Right lobe of liver (tissue), 6 donors: Measurements from ENCODE around the gene AGAP3. TPM values are rescaled to one million over a fixed set of nuclear protein-coding genes. Genes with fewer than 3 reads are reported as not detected.
A peak's percentile ranks its signal among the peaks of the same experiment; 100 is the strongest.

Experiments
- ATAC-seq, 4 donors: fragments of 200-7000 bp; cut with Tn5 transposase; one replicate each; pipeline ENCODE4 v1.9.1; 2020; ENCODE audit warnings: mild to moderate bottlenecking in 4 of 4, moderate library complexity in 4 of 4
- DNase-seq, 3 donors: peaks; one replicate each; pipeline ENCODE4 v3.0.0-alpha.2; 2020
- H3K27ac ChIP-seq, 3 donors: fragments of 200-600 bp; one replicate each; pipeline ENCODE4 v1.8.0; 2022
- H3K27me3 ChIP-seq, 2 donors: fragments of 200-600 bp; one replicate each; pipeline ENCODE4 v1.8.0; 2022
- H3K36me3 ChIP-seq, 4 donors: fragments of 200-600 bp; sonication (generic) in 1 of 4; one replicate each; pipeline versions ENCODE4 v1.5.1 to v1.8.0; 2017 to 2022; ENCODE audit warnings: control low read depth in 1 of 4
- H3K4me1 ChIP-seq, 4 donors: fragments of 200-600 bp; sonication (generic) in 1 of 4; one replicate each; pipeline versions ENCODE4 v1.5.1 to v1.8.0; 2017 to 2022; ENCODE audit warnings: control low read depth in 1 of 4
- H3K4me3 ChIP-seq, 3 donors: fragments of 200-600 bp; one replicate each; pipeline ENCODE4 v1.8.0; 2022
- H3K9me3 ChIP-seq, 4 donors: fragments of 200-600 bp; sonication (generic) in 1 of 4; one replicate each; pipeline versions ENCODE4 v1.5.1 to v1.8.0; 2017 to 2022; ENCODE audit warnings: control low read depth in 1 of 4
- CTCF ChIP-seq, 4 donors: fragments of 200-600 bp in 3 of 4; fragments of 450-650 bp in 1 of 4; IDR thresholded peaks; one replicate each; pipeline versions ENCODE4 v1.5.1 to v1.8.0; 2016 to 2022; ENCODE audit warnings: antibody characterized with exemption in 4 of 4, mild to moderate bottlenecking in 2 of 4
- POLR2A ChIP-seq: fragments of 450-650 bp; IDR thresholded peaks from one replicate; pipeline ENCODE4 v1.6.1; 2017; ENCODE audit warnings: antibody characterized with exemption, mild to moderate bottlenecking
- WGBS: methylation state at CpG from one replicate; pipeline ENCODE4 v1.1.6; 2018; ENCODE audit warnings: low coverage, low lambda C conversion rate; ENCODE audit not compliant: insufficient coverage; ENCODE audit errors: missing lambda C conversion rate; 5-methylcytosine and 5-hydroxymethylcytosine counted together
- intact Hi-C, 2 donors: fragments of 100-400 bp; cut with DNase I; formaldehyde crosslinking; loops; one replicate each; pipeline versions ENCODE4 v1.11.2 to v1.14.1; 2022
- total RNA-seq, 6 experiments: library from RNA; depleted of rRNA in 2 of 6; stranded (reverse); fragments of >200 nt in 2 of 6; fragmentation: NEBNext Ultra II Directional in 3 of 6; extraction: Animal tissue kit (Norgen Biotek cat#: 25700) in 3 of 6; gene quantifications; one replicate each; pipeline versions ENCODE4 v1.1.0 to v1.2.4, GENCODE V29; 2016 to 2023
- donor health status: DM: no; HTN: yes; CAD: no.
- donor health status: DM: no; HTN: no; CAD: no.
- donor health status: DM: no; HTN: no; CAD: no.
- donor health status: DM: no; HTN: yes; CAD: no.
- donor health status: DM: no; HTN: yes; CAD: no.

Gene AGAP3
- total RNA-seq, 6 experiments from 2014 or later, result 36.3 to 44.3 (median 39.5) TPM

- 80% methylated on average over 1 of the region's 9 CpGs for WGBS
- ATAC-seq (no peak), DNase-seq (peak in 1 of 3 donors; percentile 28)
- no peak overlapping the region for H3K27ac ChIP-seq
- H3K27me3 ChIP-seq, result peaks cover 0 to 4% of the 10 kb centered on the region in 2 donors
- H3K4me3 ChIP-seq, result no peak overlapping the region
- TF ChIP-seq CTCF (IDR thresholded peaks at IDR 0.05) (no peak), POLR2A (no peak)
- intact Hi-C loops, result loop anchor here in 1 of 2 donors (10.0 kb wide), 1 partner anchor 52 kb away; no protein-coding TSS in a partner anchor
- H3K36me3 ChIP-seq, result no peaks in the 10 kb centered on the region
- H3K9me3 ChIP-seq, result no peaks in the 10 kb centered on the region
- no peaks in the 10 kb centered on the region for H3K4me1 ChIP-seq
Measured at GRCh38 chr7:151176401-151176800, 90.1 kb downstream of the AGAP3 start.

GRCh38 chr7:151177310-151177709, 91.0 kb downstream of the AGAP3 start:
- DNase-seq, result peak in 1 of 3 donors; percentile 18

GRCh38 chr7:151178236-151178635, 92.0 kb downstream of the AGAP3 start:
- no peak overlapping the region for H3K27ac ChIP-seq
- H3K36me3 ChIP-seq, result no peaks in the 10 kb centered on the region
- no peak overlapping the region for H3K4me3 ChIP-seq
- H3K27me3 ChIP-seq, result no peaks in the 10 kb centered on the region
- 72% methylated on average over 7 of the region's 9 CpGs for WGBS
- no peaks in the 10 kb centered on the region for H3K9me3 ChIP-seq
- DNase-seq (peak in 1 of 3 donors; percentile 25), ATAC-seq (no peak)
- TF ChIP-seq CTCF (IDR thresholded peaks at IDR 0.05) (no peak), POLR2A (no peak)
- H3K4me1 ChIP-seq, result no peaks in the 10 kb centered on the region
- intact Hi-C loops, result loop anchor here in 1 of 2 donors (10.0 kb wide), 1 partner anchor 53 kb away; no protein-coding TSS in a partner anchor

More at GRCh38 chr7:151177310-151177709, 91.0 kb downstream of the AGAP3 start:
- H3K4me3 ChIP-seq, result no peak overlapping the region
- intact Hi-C loops, result loop anchor here in 1 of 2 donors (10.0 kb wide), 1 partner anchor 53 kb away; no protein-coding TSS in a partner anchor
- no peak overlapping the region for H3K27ac ChIP-seq
- no peaks in the 10 kb centered on the region for H3K36me3 ChIP-seq
- no peaks in the 10 kb centered on the region for H3K4me1 ChIP-seq
- H3K27me3 ChIP-seq, result peaks cover 0 to 4% of the 10 kb centered on the region in 2 donors
- 75% methylated on average over 1 of the region's 1 CpG for WGBS
- no peak for ATAC-seq
- TF ChIP-seq CTCF (IDR thresholded peaks at IDR 0.05) (no peak), POLR2A (no peak)
- no peaks in the 10 kb centered on the region for H3K9me3 ChIP-seq

GRCh38 chr7:151178831-151179230, 92.6 kb downstream of the AGAP3 start:
- Histone ChIP-seq H3K9me3 (no peaks in the 10 kb centered on the region), H3K4me3 (no peak overlapping the region), H3K36me3 (no peaks in the 10 kb centered on the region), H3K27me3 (no peaks in the 10 kb centered on the region), H3K27ac (no peak overlapping the region), H3K4me1 (no peaks in the 10 kb centered on the region)
- ATAC-seq (no peak), DNase-seq (peak in 1 of 3 donors; percentile 18)
- intact Hi-C loops, result loop anchor here in 1 of 2 donors (10.0 kb wide), 1 partner anchor 54 kb away; no protein-coding TSS in a partner anchor
- TF ChIP-seq POLR2A (no peak), CTCF (IDR thresholded peaks at IDR 0.05) (no peak)
- no CpG with 5 or more reads among the region's 2 CpGs for WGBS
